Osteocyte (in vitro differentiated cells): ENCODE results near the gene PCLO. TPM values are rescaled to one million over a fixed set of nuclear protein-coding genes. Genes with fewer than 3 reads are reported as not detected.

Source experiments
- DNase-seq: peaks from one replicate; pipeline ENCODE4 v3.0.0; 2021; ENCODE audit warnings: mixed read lengths; ENCODE audit not compliant: unreplicated experiment; ENCODE audit errors: extremely low spot score
- H3K27ac Mint-ChIP-seq: one replicate; pipeline ENCODE4 v1.8.0; 2021; ENCODE audit warnings: mild to moderate bottlenecking, mixed read lengths; ENCODE audit not compliant: unreplicated experiment
- H3K27me3 Mint-ChIP-seq: one replicate; pipeline ENCODE4 v1.8.0; 2021; ENCODE audit warnings: mixed read lengths; ENCODE audit not compliant: unreplicated experiment
- H3K36me3 Mint-ChIP-seq: one replicate; pipeline ENCODE4 v1.8.0; 2021; ENCODE audit warnings: mixed read lengths; ENCODE audit not compliant: unreplicated experiment
- H3K4me1 Mint-ChIP-seq: one replicate; pipeline ENCODE4 v1.8.0; 2021; ENCODE audit warnings: mixed read lengths; ENCODE audit not compliant: unreplicated experiment
- H3K4me3 Mint-ChIP-seq: one replicate; pipeline ENCODE4 v1.8.0; 2021; ENCODE audit warnings: mild to moderate bottlenecking, moderate library complexity, mixed read lengths; ENCODE audit not compliant: unreplicated experiment
- H3K9me3 Mint-ChIP-seq: one replicate; pipeline ENCODE4 v1.8.0; 2021; ENCODE audit warnings: mixed read lengths; ENCODE audit not compliant: unreplicated experiment
- total RNA-seq: library from RNA; stranded (reverse); gene quantifications from 2 replicates; pipeline ENCODE4 v1.2.1, GENCODE V29; 2021
- TF ChIP-seq, protein P1 (sequence below): fragments of 200-600 bp; sonication (generic); IDR thresholded peaks from 2 replicates; pipeline ENCODE4 v1.5.0; 2021; ENCODE audit warnings: antibody characterized with exemption, mild to moderate bottlenecking, moderate library complexity

Gene PCLO
- total RNA-seq, 1 donor from 2014 or later: 1.4 TPM

GRCh38 chr7:82957521-82957920 is 205.2 kb downstream of the PCLO start:
- no peaks in the 10 kb centered on the region for H3K27me3 Mint-ChIP-seq
- H3K9me3 Mint-ChIP-seq: no peaks in the 10 kb centered on the region
- no peak overlapping the region for H3K27ac Mint-ChIP-seq
- DNase-seq: no peak
- TF ChIP-seq, protein P1, sequence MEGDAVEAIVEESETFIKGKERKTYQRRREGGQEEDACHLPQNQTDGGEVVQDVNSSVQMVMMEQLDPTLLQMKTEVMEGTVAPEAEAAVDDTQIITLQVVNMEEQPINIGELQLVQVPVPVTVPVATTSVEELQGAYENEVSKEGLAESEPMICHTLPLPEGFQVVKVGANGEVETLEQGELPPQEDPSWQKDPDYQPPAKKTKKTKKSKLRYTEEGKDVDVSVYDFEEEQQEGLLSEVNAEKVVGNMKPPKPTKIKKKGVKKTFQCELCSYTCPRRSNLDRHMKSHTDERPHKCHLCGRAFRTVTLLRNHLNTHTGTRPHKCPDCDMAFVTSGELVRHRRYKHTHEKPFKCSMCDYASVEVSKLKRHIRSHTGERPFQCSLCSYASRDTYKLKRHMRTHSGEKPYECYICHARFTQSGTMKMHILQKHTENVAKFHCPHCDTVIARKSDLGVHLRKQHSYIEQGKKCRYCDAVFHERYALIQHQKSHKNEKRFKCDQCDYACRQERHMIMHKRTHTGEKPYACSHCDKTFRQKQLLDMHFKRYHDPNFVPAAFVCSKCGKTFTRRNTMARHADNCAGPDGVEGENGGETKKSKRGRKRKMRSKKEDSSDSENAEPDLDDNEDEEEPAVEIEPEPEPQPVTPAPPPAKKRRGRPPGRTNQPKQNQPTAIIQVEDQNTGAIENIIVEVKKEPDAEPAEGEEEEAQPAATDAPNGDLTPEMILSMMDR: no peak
- H3K4me3 Mint-ChIP-seq: no peak overlapping the region
- H3K4me1 Mint-ChIP-seq: no peaks in the 10 kb centered on the region
- H3K36me3 Mint-ChIP-seq: no peaks in the 10 kb centered on the region

DNA sequence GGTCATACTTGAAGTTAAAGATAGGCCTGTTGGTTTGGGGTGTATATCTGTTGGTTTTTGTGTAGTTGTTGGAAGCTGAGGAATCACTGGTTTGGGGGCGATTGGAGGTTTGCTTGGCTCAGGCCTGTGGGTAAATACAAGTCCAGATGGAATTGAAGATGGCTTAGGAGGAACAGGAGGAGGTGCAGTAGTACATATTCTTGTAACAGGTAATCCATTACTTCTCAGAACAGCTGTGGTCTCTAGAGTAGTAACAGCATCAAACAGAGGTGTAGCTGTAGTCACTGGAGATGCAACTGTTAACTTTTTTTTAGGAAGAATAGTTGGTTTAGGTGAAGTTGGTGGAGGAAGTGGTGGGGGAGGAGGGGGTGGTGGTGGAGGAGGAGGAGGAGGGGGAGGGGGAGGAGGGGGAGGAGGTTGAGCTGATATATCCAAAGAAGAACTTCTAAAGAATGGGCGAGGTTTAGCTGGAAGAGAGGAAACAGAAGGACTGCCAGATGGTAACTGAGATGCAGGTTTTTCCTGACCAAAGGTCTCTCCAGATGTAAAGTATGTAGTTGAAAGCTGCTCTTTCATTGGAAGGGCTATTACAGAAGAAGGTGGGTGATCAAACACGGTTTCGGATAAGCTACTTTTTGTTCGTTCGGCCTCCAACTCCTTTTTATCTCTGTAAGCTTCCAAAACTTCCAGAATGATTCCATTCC is 209.2 kb downstream of the PCLO start:
- Mint-ChIP-seq H3K36me3 (no peaks in the 10 kb centered on the region), H3K4me3 (no peak overlapping the region), H3K27ac (no peak overlapping the region), H3K27me3 (no peaks in the 10 kb centered on the region), H3K4me1 (no peaks in the 10 kb centered on the region), H3K9me3 (no peaks in the 10 kb centered on the region)
- DNase-seq: no peak
- TF ChIP-seq, protein P1: no peak

DNA sequence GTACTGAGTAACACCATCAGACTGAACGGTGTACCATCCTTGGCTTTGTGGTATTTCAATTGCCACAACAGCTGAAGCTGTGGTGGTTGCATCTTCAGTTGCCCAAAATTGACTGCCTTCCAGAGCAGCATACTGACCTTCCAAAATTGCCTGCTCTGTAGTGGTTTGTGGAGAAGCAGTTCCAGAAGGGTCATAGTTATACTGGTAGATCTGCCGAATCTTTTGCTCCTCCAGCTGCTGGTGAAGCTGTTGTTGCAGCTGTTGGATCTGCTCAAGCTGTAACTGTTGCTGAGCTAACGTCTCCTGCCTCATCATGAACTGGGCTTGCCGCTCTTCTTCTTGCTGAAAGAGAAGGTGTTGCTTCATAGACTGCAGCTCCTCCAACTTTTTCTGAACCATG is 212.2 kb downstream of the PCLO start:
- no peak for DNase-seq
- H3K36me3 Mint-ChIP-seq: no peaks in the 10 kb centered on the region
- no peaks in the 10 kb centered on the region for H3K27me3 Mint-ChIP-seq
- no peaks in the 10 kb centered on the region for H3K4me1 Mint-ChIP-seq
- TF ChIP-seq, protein P1: no peak
- H3K27ac Mint-ChIP-seq: no peak overlapping the region
- no peaks in the 10 kb centered on the region for H3K9me3 Mint-ChIP-seq
- no peak overlapping the region for H3K4me3 Mint-ChIP-seq

- H3K9me3 Mint-ChIP-seq: no peaks in the 10 kb centered on the region
- H3K27ac Mint-ChIP-seq: no peak overlapping the region
- no peak for DNase-seq
- no peak overlapping the region for H3K4me3 Mint-ChIP-seq
- H3K27me3 Mint-ChIP-seq: no peaks in the 10 kb centered on the region
- TF ChIP-seq, protein P1: no peak
- no peaks in the 10 kb centered on the region for H3K36me3 Mint-ChIP-seq
- H3K4me1 Mint-ChIP-seq: no peaks in the 10 kb centered on the region
These were observed 217.2 kb downstream of the PCLO start for GRCh38 chr7:82945480-82945879.

- TF ChIP-seq, protein P1: no peak
- H3K4me3 Mint-ChIP-seq: no peak overlapping the region
- H3K9me3 Mint-ChIP-seq: no peaks in the 10 kb centered on the region
- peaks cover 3% of the 10 kb centered on the region for H3K27me3 Mint-ChIP-seq
- no peak overlapping the region for H3K27ac Mint-ChIP-seq
- H3K36me3 Mint-ChIP-seq: no peaks in the 10 kb centered on the region
- H3K4me1 Mint-ChIP-seq: no peaks in the 10 kb centered on the region
- DNase-seq: no peak
These were observed 217.6 kb downstream of the PCLO start for GRCh38 chr7:82945056-82945455.
